HepG2 (cell line): ENCODE measurements around the gene SLC29A1. TPM values are rescaled to one million over a fixed set of nuclear protein-coding genes. Genes with fewer than 3 reads are reported as not detected.

Source experiments
- ATF3 ChIP-seq: sonication (generic); formaldehyde crosslinking; IDR thresholded peaks from 2 replicates; pipeline ENCODE4 v1.4.0; 2020; ENCODE audit warnings: missing genetic modification reagents
- BCL3 ChIP-seq: sonication (generic); formaldehyde crosslinking; IDR thresholded peaks from 2 replicates; pipeline ENCODE4 v1.5.1; 2020; ENCODE audit warnings: mild to moderate bottlenecking, missing genetic modification reagents, moderate library complexity
- HNF4A ChIP-seq: sonication (generic); formaldehyde crosslinking; IDR thresholded peaks from 2 replicates; pipeline ENCODE4 v1.4.0; 2020; ENCODE audit warnings: missing genetic modification reagents
- NKX3-1 ChIP-seq: sonication (generic); formaldehyde crosslinking; IDR thresholded peaks from 2 replicates; pipeline ENCODE4 v1.5.0; 2020; ENCODE audit warnings: missing genetic modification reagents
- RFX1 ChIP-seq: fragments of 450-650 bp; IDR thresholded peaks from 2 replicates; pipeline ENCODE4 v1.6.1; 2017
- SP4 ChIP-seq: sonication (generic); formaldehyde crosslinking; IDR thresholded peaks from 2 replicates; pipeline ENCODE4 v1.8.1; 2023; ENCODE audit warnings: mild to moderate bottlenecking, missing genetic modification reagents
- TARDBP ChIP-seq: sonication (generic); formaldehyde crosslinking; IDR thresholded peaks from 2 replicates; pipeline ENCODE4 v1.8.0; 2022; ENCODE audit warnings: mild to moderate bottlenecking, missing genetic modification reagents
- THAP11 ChIP-seq: IDR thresholded peaks from 2 replicates; pipeline ENCODE4 v1.6.1; 2016; ENCODE audit warnings: missing biosample characterization, missing genetic modification reagents
- ZNF510 ChIP-seq: sonication (generic); formaldehyde crosslinking; IDR thresholded peaks from 2 replicates; pipeline ENCODE4 v1.4.0; 2020; ENCODE audit warnings: low read depth, mild to moderate bottlenecking, missing genetic modification reagents
- ZNF564 ChIP-seq: sonication (generic); formaldehyde crosslinking; IDR thresholded peaks from 2 replicates; pipeline ENCODE4 v1.8.1; 2023; ENCODE audit warnings: mild to moderate bottlenecking, missing genetic modification reagents
- ZNF574 ChIP-seq: sonication (generic); formaldehyde crosslinking; IDR thresholded peaks from 2 replicates; pipeline ENCODE4 v1.4.0; 2020; ENCODE audit warnings: missing genetic modification reagents
- polyA plus RNA-seq, 8 experiments: library from polyadenylated mRNA; depleted of rRNA in 3 of 8; stranded (reverse) in 7 of 8; unstranded in 1 of 8; fragments of >200 nt; fragmentation: Illumina TruSeq in 4 of 8; extraction: Trizol in 4 of 8; gene quantifications; 2 replicates each; pipeline versions ENCODE4 v1.2.1 to v1.2.3, GENCODE V29; 2011 to 2016; ENCODE audit warnings: low read depth in 4 of 8, missing spikeins in 1 of 8, mixed read lengths in 1 of 8; ENCODE audit not compliant: insufficient read depth in 1 of 8
- total RNA-seq, 5 experiments: library from RNA; depleted of rRNA; stranded (reverse); fragments of >200 nt; fragmentation: Illumina TruSeq; extraction: Trizol; gene quantifications; 2 replicates each; pipeline ENCODE4 v1.2.3, GENCODE V29; 2016; ENCODE audit warnings: low read depth in 1 of 5
- TF ChIP-seq, protein P1 (sequence below): sonication (generic); formaldehyde crosslinking; IDR thresholded peaks from 2 replicates; pipeline ENCODE4 v1.5.0; 2020; ENCODE audit warnings: mild to moderate bottlenecking, missing genetic modification reagents
- TF ChIP-seq, protein P2 (sequence below): sonication (generic); formaldehyde crosslinking; IDR thresholded peaks from 2 replicates; pipeline ENCODE4 v1.9.0; 2021; ENCODE audit warnings: mild to moderate bottlenecking, missing genetic modification reagents
- TF ChIP-seq, protein P3 (sequence below): IDR thresholded peaks from 2 replicates; pipeline ENCODE4 v1.6.1; 2018; ENCODE audit warnings: missing genetic modification reagents, mild to moderate bottlenecking, missing compliant biosample characterization

The SLC29A1 gene
- total and polyA plus RNA-seq, 2 of the 13 experiments (the other 11 are each of a cell fraction or from before 2014, with no cell fraction given) = 43.2 to 106 TPM

DNA sequence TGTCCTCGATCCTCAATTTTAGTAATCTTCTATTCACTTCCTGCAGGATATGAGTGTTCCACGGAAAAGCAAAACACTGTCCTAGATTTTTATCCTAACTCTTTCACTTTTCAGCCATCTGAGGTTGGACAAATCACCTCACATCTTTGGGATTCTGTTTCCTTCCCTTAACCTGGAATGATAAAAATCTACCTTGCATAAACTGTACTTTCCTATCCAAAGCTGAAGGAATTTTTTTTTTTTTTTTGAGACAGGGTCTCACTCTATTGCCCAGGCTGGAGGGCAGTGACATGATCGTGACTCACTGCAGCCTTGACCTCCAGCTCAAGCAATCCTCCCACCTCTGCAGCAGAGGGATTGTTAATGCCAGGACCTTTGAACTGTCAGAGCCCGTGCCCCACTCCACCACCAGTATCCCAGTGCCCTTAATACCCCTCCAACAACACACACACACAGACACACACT lies 44.3 kb upstream of the SLC29A1 start (continued):
- TF ChIP-seq, protein P1, sequence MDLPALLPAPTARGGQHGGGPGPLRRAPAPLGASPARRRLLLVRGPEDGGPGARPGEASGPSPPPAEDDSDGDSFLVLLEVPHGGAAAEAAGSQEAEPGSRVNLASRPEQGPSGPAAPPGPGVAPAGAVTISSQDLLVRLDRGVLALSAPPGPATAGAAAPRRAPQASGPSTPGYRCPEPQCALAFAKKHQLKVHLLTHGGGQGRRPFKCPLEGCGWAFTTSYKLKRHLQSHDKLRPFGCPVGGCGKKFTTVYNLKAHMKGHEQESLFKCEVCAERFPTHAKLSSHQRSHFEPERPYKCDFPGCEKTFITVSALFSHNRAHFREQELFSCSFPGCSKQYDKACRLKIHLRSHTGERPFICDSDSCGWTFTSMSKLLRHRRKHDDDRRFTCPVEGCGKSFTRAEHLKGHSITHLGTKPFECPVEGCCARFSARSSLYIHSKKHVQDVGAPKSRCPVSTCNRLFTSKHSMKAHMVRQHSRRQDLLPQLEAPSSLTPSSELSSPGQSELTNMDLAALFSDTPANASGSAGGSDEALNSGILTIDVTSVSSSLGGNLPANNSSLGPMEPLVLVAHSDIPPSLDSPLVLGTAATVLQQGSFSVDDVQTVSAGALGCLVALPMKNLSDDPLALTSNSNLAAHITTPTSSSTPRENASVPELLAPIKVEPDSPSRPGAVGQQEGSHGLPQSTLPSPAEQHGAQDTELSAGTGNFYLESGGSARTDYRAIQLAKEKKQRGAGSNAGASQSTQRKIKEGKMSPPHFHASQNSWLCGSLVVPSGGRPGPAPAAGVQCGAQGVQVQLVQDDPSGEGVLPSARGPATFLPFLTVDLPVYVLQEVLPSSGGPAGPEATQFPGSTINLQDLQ (CRISPR knock-in tag) = no peak
- TF ChIP-seq HNF4A (CRISPR knock-in tag) = peak; percentile 76
- TF ChIP-seq THAP11 = no peak
- no peak for TF ChIP-seq TARDBP (CRISPR knock-in tag)
- TF ChIP-seq ZNF510 = no peak
- TF ChIP-seq SP4 (CRISPR knock-in tag) = no peak
- TF ChIP-seq, protein P2, sequence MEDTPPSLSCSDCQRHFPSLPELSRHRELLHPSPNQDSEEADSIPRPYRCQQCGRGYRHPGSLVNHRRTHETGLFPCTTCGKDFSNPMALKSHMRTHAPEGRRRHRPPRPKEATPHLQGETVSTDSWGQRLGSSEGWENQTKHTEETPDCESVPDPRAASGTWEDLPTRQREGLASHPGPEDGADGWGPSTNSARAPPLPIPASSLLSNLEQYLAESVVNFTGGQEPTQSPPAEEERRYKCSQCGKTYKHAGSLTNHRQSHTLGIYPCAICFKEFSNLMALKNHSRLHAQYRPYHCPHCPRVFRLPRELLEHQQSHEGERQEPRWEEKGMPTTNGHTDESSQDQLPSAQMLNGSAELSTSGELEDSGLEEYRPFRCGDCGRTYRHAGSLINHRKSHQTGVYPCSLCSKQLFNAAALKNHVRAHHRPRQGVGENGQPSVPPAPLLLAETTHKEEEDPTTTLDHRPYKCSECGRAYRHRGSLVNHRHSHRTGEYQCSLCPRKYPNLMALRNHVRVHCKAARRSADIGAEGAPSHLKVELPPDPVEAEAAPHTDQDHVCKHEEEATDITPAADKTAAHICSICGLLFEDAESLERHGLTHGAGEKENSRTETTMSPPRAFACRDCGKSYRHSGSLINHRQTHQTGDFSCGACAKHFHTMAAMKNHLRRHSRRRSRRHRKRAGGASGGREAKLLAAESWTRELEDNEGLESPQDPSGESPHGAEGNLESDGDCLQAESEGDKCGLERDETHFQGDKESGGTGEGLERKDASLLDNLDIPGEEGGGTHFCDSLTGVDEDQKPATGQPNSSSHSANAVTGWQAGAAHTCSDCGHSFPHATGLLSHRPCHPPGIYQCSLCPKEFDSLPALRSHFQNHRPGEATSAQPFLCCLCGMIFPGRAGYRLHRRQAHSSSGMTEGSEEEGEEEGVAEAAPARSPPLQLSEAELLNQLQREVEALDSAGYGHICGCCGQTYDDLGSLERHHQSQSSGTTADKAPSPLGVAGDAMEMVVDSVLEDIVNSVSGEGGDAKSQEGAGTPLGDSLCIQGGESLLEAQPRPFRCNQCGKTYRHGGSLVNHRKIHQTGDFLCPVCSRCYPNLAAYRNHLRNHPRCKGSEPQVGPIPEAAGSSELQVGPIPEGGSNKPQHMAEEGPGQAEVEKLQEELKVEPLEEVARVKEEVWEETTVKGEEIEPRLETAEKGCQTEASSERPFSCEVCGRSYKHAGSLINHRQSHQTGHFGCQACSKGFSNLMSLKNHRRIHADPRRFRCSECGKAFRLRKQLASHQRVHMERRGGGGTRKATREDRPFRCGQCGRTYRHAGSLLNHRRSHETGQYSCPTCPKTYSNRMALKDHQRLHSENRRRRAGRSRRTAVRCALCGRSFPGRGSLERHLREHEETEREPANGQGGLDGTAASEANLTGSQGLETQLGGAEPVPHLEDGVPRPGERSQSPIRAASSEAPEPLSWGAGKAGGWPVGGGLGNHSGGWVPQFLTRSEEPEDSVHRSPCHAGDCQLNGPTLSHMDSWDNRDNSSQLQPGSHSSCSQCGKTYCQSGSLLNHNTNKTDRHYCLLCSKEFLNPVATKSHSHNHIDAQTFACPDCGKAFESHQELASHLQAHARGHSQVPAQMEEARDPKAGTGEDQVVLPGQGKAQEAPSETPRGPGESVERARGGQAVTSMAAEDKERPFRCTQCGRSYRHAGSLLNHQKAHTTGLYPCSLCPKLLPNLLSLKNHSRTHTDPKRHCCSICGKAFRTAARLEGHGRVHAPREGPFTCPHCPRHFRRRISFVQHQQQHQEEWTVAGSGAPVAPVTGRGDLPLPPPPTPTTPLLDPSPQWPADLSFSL (CRISPR knock-in tag) = peak; percentile 91
- TF ChIP-seq ZNF564 = no peak
- TF ChIP-seq BCL3 (CRISPR knock-in tag) = no peak
- TF ChIP-seq NKX3-1 (CRISPR knock-in tag) = no peak
- no peak for TF ChIP-seq RFX1
- peak; percentile 73; the same call in 1 of the 2 replicates for TF ChIP-seq ATF3 (CRISPR knock-in tag)
- 0 out of 2 replicates have a peak, but pooled peaks have one; percentile 39 for TF ChIP-seq ZNF574 (CRISPR knock-in tag)
- TF ChIP-seq, protein P3, sequence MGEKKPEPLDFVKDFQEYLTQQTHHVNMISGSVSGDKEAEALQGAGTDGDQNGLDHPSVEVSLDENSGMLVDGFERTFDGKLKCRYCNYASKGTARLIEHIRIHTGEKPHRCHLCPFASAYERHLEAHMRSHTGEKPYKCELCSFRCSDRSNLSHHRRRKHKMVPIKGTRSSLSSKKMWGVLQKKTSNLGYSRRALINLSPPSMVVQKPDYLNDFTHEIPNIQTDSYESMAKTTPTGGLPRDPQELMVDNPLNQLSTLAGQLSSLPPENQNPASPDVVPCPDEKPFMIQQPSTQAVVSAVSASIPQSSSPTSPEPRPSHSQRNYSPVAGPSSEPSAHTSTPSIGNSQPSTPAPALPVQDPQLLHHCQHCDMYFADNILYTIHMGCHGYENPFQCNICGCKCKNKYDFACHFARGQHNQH (CRISPR knock-in tag) = peak; percentile 56; the same call in 1 of the 2 replicates
